ENCODE measurements around the gene NHLH2.

GRCh38 chr1:115815694-115816093, 25.2 kb downstream of the NHLH2 start:
- TF ChIP-seq CTCF (IDR thresholded peaks at IDR 0.05), result no peak
- no peak for TF ChIP-seq SIN3A (IDR thresholded peaks at IDR 0.05; ENCODE audit: borderline replicate concordance, insufficient read depth, low read depth, low read length)
- TF ChIP-seq POLR2AphosphoS5 (IDR thresholded peaks at IDR 0.05; ENCODE audit: low read depth, low read length), result no peak
